GM12878 (cell line): Measurements from ENCODE around the gene UMAD1. TPM values are rescaled to one million over a fixed set of nuclear protein-coding genes. Genes with fewer than 3 reads are reported as not detected.

ENCODE experiments used
- ATAC-seq: fragments of 200-7000 bp; cut with Tn5 transposase; 3 replicates; pipeline ENCODE4 v1.9.1; 2020; ENCODE audit warnings: mild to moderate bottlenecking, moderate library complexity
- BruUV-seq: library from RNA; stranded (reverse); fragments of 400-500 nt; replicated peaks from 2 replicates; lab custom pipeline; 2021; lab: Mats Ljungman, UMichigan
- CTCF ChIA-PET: fragments of 300-600 bp; sonication (Branson Sonifier 250); formaldehyde crosslinking; extraction: SDS; loops from one replicate; lab custom pipeline; 2021; ENCODE audit warnings: inconsistent platforms; lab: Yijun Ruan, JAX
- POLR2A ChIA-PET: fragments of 350-600 bp; formaldehyde crosslinking; extraction: SDS; loops from one replicate; lab custom pipeline; 2021; ENCODE audit warnings: inconsistent platforms; lab: Charles Lee
- RAD21 ChIA-PET: fragments of 300-600 bp; sonication (Branson Sonifier 250); formaldehyde crosslinking; loops from one replicate; lab custom pipeline; 2023; ENCODE audit warnings: antibody characterized with exemption; ENCODE audit not compliant: unreplicated experiment; lab: Charles Lee
- SMC1A ChIA-PET: fragments of 300-600 bp; sonication (Branson Sonifier 250); formaldehyde crosslinking; loops from one replicate; lab custom pipeline; 2023; ENCODE audit not compliant: unreplicated experiment, uncharacterized antibody; lab: Charles Lee
- DNase-seq: peaks from one replicate; pipeline ENCODE4 v3.0.0-alpha.2; 2011; ENCODE audit warnings: low read depth, low spot score
- FAIRE-seq: peaks from 3 replicates; lab custom pipeline; 2011; peaks lifted over from hg19 to GRCh38; lab: Jason Lieb, UNC
- H2AFZ ChIP-seq: 2 replicates; pipeline ENCODE4 v1.6.0; 2011; ENCODE audit warnings: low read depth, low read length, control low read depth; ENCODE audit not compliant: control insufficient read depth
- H3K27ac ChIP-seq: 2 replicates; pipeline ENCODE4 v1.5.1; 2011; ENCODE audit warnings: control low read depth; ENCODE audit not compliant: control insufficient read depth, insufficient read depth
- H3K27me3 ChIP-seq, 2 experiments: replicated peaks in 1 of 2; 2 replicates each; pipeline versions ENCODE4 v1.6.0 to v1.6.1; 2011; ENCODE audit warnings: low read length in 1 of 2; ENCODE audit not compliant: control insufficient read depth in 2 of 2, insufficient read depth in 2 of 2
- H3K36me3 ChIP-seq, 2 experiments: 2 replicates each; pipeline ENCODE4 v1.5.1; 2011; ENCODE audit warnings: low read length in 1 of 2; ENCODE audit not compliant: control insufficient read depth in 2 of 2, insufficient read depth in 2 of 2
- H3K4me1 ChIP-seq: 2 replicates; pipeline ENCODE4 v1.6.1; 2011; ENCODE audit warnings: mild to moderate bottlenecking, low read length, moderate library complexity, mixed read lengths; ENCODE audit not compliant: control insufficient read depth, insufficient read depth
- H3K4me2 ChIP-seq: 2 replicates; pipeline ENCODE4 v1.6.0; 2011; ENCODE audit warnings: control low read depth; ENCODE audit not compliant: control insufficient read depth, insufficient read depth
- H3K4me3 ChIP-seq: fragments of 200-600 bp; sonication (generic); 2 replicates; pipeline ENCODE4 v1.5.1; 2016
- H3K79me2 ChIP-seq: 2 replicates; pipeline ENCODE4 v1.6.0; 2011; ENCODE audit warnings: low read length; ENCODE audit not compliant: control insufficient read depth, insufficient read depth
- H3K9ac ChIP-seq: 2 replicates; pipeline ENCODE4 v1.8.0; 2011; ENCODE audit warnings: low read length, control low read depth, mixed read lengths; ENCODE audit not compliant: control insufficient read depth, insufficient read depth
- H3K9me3 ChIP-seq: replicated peaks from 3 replicates; pipeline ENCODE4 v1.5.1; 2011; ENCODE audit warnings: mild to moderate bottlenecking, low read length; ENCODE audit not compliant: control insufficient read depth, insufficient read depth
- H4K20me1 ChIP-seq: 2 replicates; pipeline ENCODE4 v1.6.0; 2011; ENCODE audit not compliant: control insufficient read depth, insufficient read depth
- BCL11A ChIP-seq: IDR thresholded peaks from 2 replicates; pipeline ENCODE4 v1.6.1; 2011; ENCODE audit warnings: low read depth, low read length
- CBFB ChIP-seq: IDR thresholded peaks from 2 replicates; pipeline ENCODE4 v1.6.1; 2016; ENCODE audit warnings: antibody characterized with exemption, low read depth
- CEBPB ChIP-seq, 2 experiments: fragments of 150-350 bp in 1 of 2; IDR thresholded peaks; 2 replicates each; pipeline ENCODE4 v1.6.1; 2012 to 2014; ENCODE audit warnings: low read depth in 2 of 2, low read length in 2 of 2, borderline replicate concordance in 1 of 2, inconsistent platforms in 1 of 2
- CHD1 ChIP-seq: IDR thresholded peaks from 2 replicates; pipeline ENCODE4 v1.6.1; 2012; ENCODE audit warnings: low read depth, low read length, improper control_type of control experiment
- E2F4 ChIP-seq: IDR thresholded peaks from 2 replicates; pipeline ENCODE4 v1.6.1; 2012; ENCODE audit warnings: low read depth, low read length, improper control_type of control experiment
- ETV6 ChIP-seq, 2 experiments: fragments of 450-650 bp in 1 of 2; IDR thresholded peaks in 1 of 2; conservative IDR thresholded peaks in 1 of 2; 2 replicates each; pipeline ENCODE4 v1.6.1; 2014; ENCODE audit warnings: antibody characterized with exemption in 1 of 2, borderline replicate concordance in 1 of 2, low read depth in 1 of 2, mild to moderate bottlenecking in 1 of 2, moderate library complexity in 1 of 2
- HCFC1 ChIP-seq: fragments of 150-350 bp; IDR thresholded peaks from 2 replicates; pipeline ENCODE4 v1.6.1; 2014; ENCODE audit warnings: low read length
- NFYB ChIP-seq: IDR thresholded peaks from 2 replicates; pipeline ENCODE4 v1.6.1; 2011; ENCODE audit warnings: low read depth, mild to moderate bottlenecking, low read length, improper control_type of control experiment, moderate library complexity; ENCODE audit not compliant: insufficient read depth
- PAX8 ChIP-seq: fragments of 450-650 bp; IDR thresholded peaks from 2 replicates; pipeline ENCODE4 v1.6.1; 2017; ENCODE audit warnings: mild to moderate bottlenecking, moderate library complexity
- SREBF1 ChIP-seq: IDR thresholded peaks from 2 replicates; pipeline ENCODE4 v1.6.1; 2012; ENCODE audit warnings: mild to moderate bottlenecking, low read length
- ZBTB11 ChIP-seq: fragments of 450-650 bp; formaldehyde crosslinking; IDR thresholded peaks from 2 replicates; pipeline ENCODE4 v1.5.0; 2022; ENCODE audit warnings: mild to moderate bottlenecking, missing genetic modification characterization
- ZNF687 ChIP-seq: fragments of 450-650 bp; IDR thresholded peaks from 2 replicates; pipeline ENCODE4 v1.6.1; 2017; ENCODE audit warnings: mild to moderate bottlenecking, moderate library complexity
- WGBS: methylation state at CpG from one replicate; pipeline ENCODE4 v1.1.6; 2016; ENCODE audit warnings: low lambda C conversion rate; ENCODE audit not compliant: insufficient replicate concordance, insufficient coverage; ENCODE audit errors: missing lambda C conversion rate; 5-methylcytosine and 5-hydroxymethylcytosine counted together
- in situ Hi-C: fragments of 300-500 bp; cut with MboI; formaldehyde crosslinking; loops from 9 replicates; pipeline ENCODE4 v1.14.3; 2018; ENCODE audit warnings: mixed read lengths
- intact Hi-C: fragments of 100-400 bp; cut with micrococcal nuclease; formaldehyde crosslinking; loops from one replicate; pipeline ENCODE4 v1.14.2; 2022; ENCODE audit not compliant: unreplicated experiment
- polyA plus RNA-seq, 11 experiments: library from polyadenylated mRNA; depleted of rRNA in 4 of 11; unstranded in 6 of 11; stranded (reverse) in 5 of 11; fragments of >200 nt; fragmentation: Nextera tagmentation in 4 of 11; fragmentation: Illumina TruSeq in 1 of 11; extraction: Ambion mirVana in 4 of 11; extraction: Trizol in 1 of 11; gene quantifications; 1 replicate in 1 of 11; 2 replicates in 10 of 11; pipeline versions ENCODE4 v1.2.1 to v1.2.3, GENCODE V29; 2011 to 2016; ENCODE audit warnings: inconsistent platforms in 2 of 11, missing spikeins in 2 of 11, low read depth in 1 of 11
- total RNA-seq, 4 experiments: library from RNA; depleted of rRNA in 3 of 4; stranded (reverse); fragments of >200 nt in 3 of 4; fragmentation: Illumina TruSeq in 1 of 4; extraction: Trizol in 1 of 4; gene quantifications; 2 replicates each; pipeline versions ENCODE4 v1.2.1 to v1.2.3, GENCODE V29; 2013 to 2021

UMAD1 gene
- total and polyA plus RNA-seq, 10 of the 15 experiments (the other 5 are each of a cell fraction or from before 2014, with no cell fraction given) = 6.0 to 28.6 (median 9.3) TPM

GRCh38 chr7:7810826-7811225, 170.3 kb downstream of the UMAD1 start:
- no TSS peak for BruUV-seq
- intact Hi-C loops = no loop called here
- 98% methylated on average over 2 of the region's 2 CpGs for WGBS
- Histone ChIP-seq H3K79me2 (no peaks in the 10 kb centered on the region), H3K27me3 (no peaks in the 10 kb centered on the region), H3K27ac (no peak overlapping the region), H3K9me3 (peaks cover 4% of the 10 kb centered on the region; the same call in 2 of the 3 replicates), H4K20me1 (no peaks in the 10 kb centered on the region), H3K36me3 (no peaks in the 10 kb centered on the region), H3K4me3 (no peak overlapping the region)
- in situ Hi-C loops = no loop called here
- ChIA-PET CTCF (interaction anchor here (1.2 to 2.4 kb wide), 3 partner anchors 10 to 406 kb away, joined by 3 to 6 read pairs (median 3); no protein-coding TSS in a partner anchor), RAD21 (interaction anchor here (1.4 to 3.7 kb wide), 2 partner anchors 16 to 38 kb away, joined by 3 to 14 read pairs; no protein-coding TSS in a partner anchor), SMC1A (interaction anchor here (1.2 to 5.8 kb wide), 4 partner anchors 11 to 108 kb away, joined by 4 to 28 read pairs (median 4); no protein-coding TSS in a partner anchor), POLR2A (interaction anchor here (1.1 kb wide), 1 partner anchor 46 kb away, joined by 3 read pairs; no protein-coding TSS in a partner anchor)
- DNase-seq (no peak), ATAC-seq (no peak)
- TF ChIP-seq CEBPB (IDR thresholded peaks at IDR 0.05; ENCODE audit: borderline replicate concordance in 1 of 2, low read depth in 2 of 2, low read length in 2 of 2) (no peak), ETV6 (conservative IDR thresholded peaks at IDR 0.05 in 1 of 2, IDR thresholded peaks at IDR 0.05 in 1 of 2; ENCODE audit: borderline replicate concordance in 1 of 2, low read depth in 1 of 2) (no peak), BCL11A (no peak), NFYB (no peak), CHD1 (no peak), SREBF1 (no peak), E2F4 (no peak), ZBTB11 (CRISPR knock-in tag) (no peak), HCFC1 (no peak), PAX8 (no peak), CBFB (no peak), ZNF687 (no peak)
- TF ChIP-seq, all 136 proteins: peak for 0
- Histone ChIP-seq H3K4me1 (peaks cover 7% of the 10 kb centered on the region), H3K9ac (no peak overlapping the region), H3K4me2 (no peak overlapping the region), H2AFZ (no peak overlapping the region)
- FAIRE-seq = no peak
